ENCODE measurements around the gene FBXW7.

- TF ChIP-seq RXRA (IDR thresholded peaks at IDR 0.05; ENCODE audit: borderline replicate concordance, low read depth), result no peak
- no peak for TF ChIP-seq REST (IDR thresholded peaks at IDR 0.05; ENCODE audit: low read depth, low read length)
- TF ChIP-seq CTCF (IDR thresholded peaks at IDR 0.05), result no peak
- no peak for TF ChIP-seq YY1 (IDR thresholded peaks at IDR 0.05; ENCODE audit: low read depth)
- TF ChIP-seq MAX (IDR thresholded peaks at IDR 0.05; ENCODE audit: low read depth), result no peak
- no peak for TF ChIP-seq TAF1 (IDR thresholded peaks at IDR 0.05; ENCODE audit: borderline replicate concordance, low read depth, low read length)
These were observed 189.4 kb downstream of the FBXW7 start for GRCh38 chr4:152346526-152346925.
